Right ventricle myocardium inferior (tissue), 1 donor: Measurements from ENCODE around the gene UCKL1. TPM values are rescaled to one million over a fixed set of nuclear protein-coding genes. Genes with fewer than 3 reads are reported as not detected.
"Not testable (repeated sequence)": the region's sequence is repeated elsewhere in the genome, so short reads cannot be mapped to it uniquely, and the experiment has no call there.

Source experiments
- ATAC-seq: fragments of 200-7000 bp; cut with Tn5 transposase; one replicate; pipeline ENCODE4 v1.9.1; 2020; ENCODE audit warnings: mild to moderate bottlenecking, moderate library complexity
- DNase-seq: peaks from one replicate; pipeline ENCODE4 v3.0.0; 2021; ENCODE audit errors: missing footprints
- intact Hi-C: fragments of 100-400 bp; cut with DNase I; formaldehyde crosslinking; loops from one replicate; pipeline ENCODE4 v1.11.0; 2022
- total RNA-seq: library from RNA; stranded (reverse); fragmentation: NEBNext Ultra II Directional; extraction: Animal tissue kit (Norgen Biotek cat#: 25700); gene quantifications from one replicate; pipeline ENCODE4 v1.2.1, GENCODE V29; 2021
- donor health status: DM: no; HTN: yes; CAD: no; lungs with severe emphysema.

The UCKL1 gene
- total RNA-seq, 1 donor from 2014 or later, result 52.0 TPM

- DNase-seq (no peak), ATAC-seq (no peak)
- intact Hi-C loops, result no loop called here
Observed at GRCh38 chr20:63963348-63963741, 7.1 kb upstream of the UCKL1 start.

GRCh38 chr20:63962426-63963347 is 6.5 kb upstream of the UCKL1 start:
- ATAC-seq (no peak), DNase-seq (peak; percentile 67)
- intact Hi-C loops, result no loop called here

- ATAC-seq (no peak), DNase-seq (peak; percentile 33)
- intact Hi-C loops, result no loop called here
Observed at GRCh38 chr20:63961664-63962425, 5.6 kb upstream of the UCKL1 start.

GRCh38 chr20:63960654-63961621 is 4.7 kb upstream of the UCKL1 start:
- ATAC-seq, intact Hi-C loops: not testable (repeated sequence)
- DNase-seq, result peak; percentile 27

- ATAC-seq (no peak), DNase-seq (no peak)
- intact Hi-C loops, result no loop called here
Observed at GRCh38 chr20:63959699-63960075, 3.5 kb upstream of the UCKL1 start.

GRCh38 chr20:63958964-63959698 is 2.9 kb upstream of the UCKL1 start:
- no peak for DNase-seq
- no peak for ATAC-seq
- intact Hi-C loops, result no loop called here

- DNase-seq, result no peak
- no peak for ATAC-seq
- intact Hi-C loops, result no loop called here
Observed at GRCh38 chr20:63958471-63958870, 2.3 kb upstream of the UCKL1 start.

- ATAC-seq, result no peak
- intact Hi-C loops, result no loop called here
- DNase-seq, result no peak
Observed at GRCh38 chr20:63957690-63958441, 1.6 kb upstream of the UCKL1 start.

- intact Hi-C loops, result no loop called here
- no peak for DNase-seq
- ATAC-seq, result peak; percentile 60
Observed at GRCh38 chr20:63957004-63957689, 931 bp upstream of the UCKL1 start.

- ATAC-seq (no peak), DNase-seq (no peak)
- intact Hi-C loops, result no loop called here
Observed at GRCh38 chr20:63956664-63957003, 418 bp upstream of the UCKL1 start.

GRCh38 chr20:63955281-63955826 is 862 bp downstream of the UCKL1 start:
- peak; percentile 21 for ATAC-seq
- intact Hi-C loops, result no loop called here

GRCh38 chr20:63953764-63954429 is 2.3 kb downstream of the UCKL1 start:
- ATAC-seq (no peak), DNase-seq (no peak)
- intact Hi-C loops, result no loop called here

More at GRCh38 chr20:63955281-63955826, 862 bp downstream of the UCKL1 start:
- DNase-seq, result peak; percentile 83

GRCh38 chr20:63952769-63953168 is 3.4 kb downstream of the UCKL1 start:
- no peak for ATAC-seq
- intact Hi-C loops, result no loop called here
- no peak for DNase-seq

GRCh38 chr20:63952210-63952535 is 4.0 kb downstream of the UCKL1 start:
- no peak for ATAC-seq
- DNase-seq, result no peak
- intact Hi-C loops, result no loop called here

GRCh38 chr20:63951398-63952209 is 4.6 kb downstream of the UCKL1 start:
- intact Hi-C loops, result loop anchor here (1.0 kb wide), 1 partner anchor 20 kb away; no protein-coding TSS in a partner anchor
- ATAC-seq, result peak; percentile 3

More at GRCh38 chr20:63951398-63952209, 4.6 kb downstream of the UCKL1 start:
- DNase-seq, result no peak
